Calu3 (cell line): ENCODE measurements around the gene RHOBTB3. TPM values are rescaled to one million over a fixed set of nuclear protein-coding genes. Genes with fewer than 3 reads are reported as not detected.

Experiments used
- BruUV-seq: library from RNA; stranded (reverse); fragments of 400-500 nt; replicated peaks from 2 replicates; lab custom pipeline; 2021; lab: Mats Ljungman, UMichigan
- CTCF ChIA-PET: fragments of 300-600 bp; sonication (Branson Sonifier 250); formaldehyde crosslinking; loops from one replicate; lab custom pipeline; 2022; ENCODE audit warnings: antibody characterized with exemption; lab: Charles Lee
- DNase-seq: peaks from one replicate; pipeline ENCODE4 v3.0.0; 2022
- H3K27ac Mint-ChIP-seq: one replicate; pipeline ENCODE4 v1.8.0; 2022; ENCODE audit warnings: mixed read lengths; ENCODE audit not compliant: unreplicated experiment
- H3K27me3 Mint-ChIP-seq: one replicate; pipeline ENCODE4 v1.8.0; 2022; ENCODE audit warnings: mixed read lengths; ENCODE audit not compliant: unreplicated experiment
- H3K36me3 Mint-ChIP-seq: one replicate; pipeline ENCODE4 v1.8.0; 2022; ENCODE audit warnings: mild to moderate bottlenecking, moderate library complexity, mixed read lengths; ENCODE audit not compliant: insufficient read depth, unreplicated experiment
- H3K4me1 Mint-ChIP-seq: one replicate; pipeline ENCODE4 v1.8.0; 2022; ENCODE audit warnings: mild to moderate bottlenecking, low read depth, mixed read lengths; ENCODE audit not compliant: unreplicated experiment
- H3K4me3 Mint-ChIP-seq: one replicate; pipeline ENCODE4 v1.8.0; 2022; ENCODE audit warnings: mild to moderate bottlenecking, low read depth, moderate library complexity, mixed read lengths; ENCODE audit not compliant: unreplicated experiment
- H3K9me3 Mint-ChIP-seq: one replicate; pipeline ENCODE4 v1.8.0; 2022; ENCODE audit warnings: low read depth, mixed read lengths; ENCODE audit not compliant: unreplicated experiment
- intact Hi-C: fragments of 100-400 bp; cut with micrococcal nuclease; formaldehyde crosslinking; loops from one replicate; pipeline ENCODE4 v1.10.0; 2022; ENCODE audit not compliant: unreplicated experiment
- total RNA-seq: library from RNA; stranded (reverse); gene quantifications from 2 replicates; pipeline ENCODE4 v1.2.3, GENCODE V29; 2022
- TF ChIP-seq, protein P1 (sequence below): fragments of 200-600 bp; IDR thresholded peaks from one replicate; pipeline ENCODE4 v1.8.0; 2022; ENCODE audit warnings: antibody characterized with exemption; ENCODE audit not compliant: unreplicated experiment

RHOBTB3 gene
- total RNA-seq, 1 experiment from 2014 or later: 41.1 TPM

DNA sequence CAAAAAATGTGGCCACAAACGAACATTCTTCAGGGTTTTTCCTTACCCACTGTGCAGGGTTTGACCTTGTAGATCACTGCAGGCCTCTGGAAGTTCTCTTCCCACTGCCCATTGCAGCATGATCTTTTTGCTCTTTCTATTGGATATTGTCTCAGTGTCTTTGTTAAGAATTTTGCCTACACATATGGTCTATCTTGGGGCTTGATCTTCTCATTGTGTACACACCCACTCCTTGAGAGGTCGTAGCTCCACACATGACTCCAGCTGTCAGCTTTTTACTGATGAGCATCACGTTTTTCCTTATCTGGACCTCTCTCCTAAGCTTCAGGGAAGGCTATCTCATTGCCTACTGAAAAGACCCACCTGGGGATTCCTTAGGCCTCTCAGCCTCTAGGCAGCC is 94.4 kb downstream of the RHOBTB3 start:
- no peak for DNase-seq
- H3K9me3 Mint-ChIP-seq: no peaks in the 10 kb centered on the region
- H3K36me3 Mint-ChIP-seq: peaks cover 22% of the 10 kb centered on the region
- CTCF ChIA-PET: no interaction called here
- no peaks in the 10 kb centered on the region for H3K27me3 Mint-ChIP-seq
- BruUV-seq: no TSS peak
- H3K4me1 Mint-ChIP-seq: peaks cover 43% of the 10 kb centered on the region
- no peak overlapping the region for H3K4me3 Mint-ChIP-seq
- intact Hi-C loops: no loop called here
- no peak overlapping the region for H3K27ac Mint-ChIP-seq
- TF ChIP-seq, protein P1, sequence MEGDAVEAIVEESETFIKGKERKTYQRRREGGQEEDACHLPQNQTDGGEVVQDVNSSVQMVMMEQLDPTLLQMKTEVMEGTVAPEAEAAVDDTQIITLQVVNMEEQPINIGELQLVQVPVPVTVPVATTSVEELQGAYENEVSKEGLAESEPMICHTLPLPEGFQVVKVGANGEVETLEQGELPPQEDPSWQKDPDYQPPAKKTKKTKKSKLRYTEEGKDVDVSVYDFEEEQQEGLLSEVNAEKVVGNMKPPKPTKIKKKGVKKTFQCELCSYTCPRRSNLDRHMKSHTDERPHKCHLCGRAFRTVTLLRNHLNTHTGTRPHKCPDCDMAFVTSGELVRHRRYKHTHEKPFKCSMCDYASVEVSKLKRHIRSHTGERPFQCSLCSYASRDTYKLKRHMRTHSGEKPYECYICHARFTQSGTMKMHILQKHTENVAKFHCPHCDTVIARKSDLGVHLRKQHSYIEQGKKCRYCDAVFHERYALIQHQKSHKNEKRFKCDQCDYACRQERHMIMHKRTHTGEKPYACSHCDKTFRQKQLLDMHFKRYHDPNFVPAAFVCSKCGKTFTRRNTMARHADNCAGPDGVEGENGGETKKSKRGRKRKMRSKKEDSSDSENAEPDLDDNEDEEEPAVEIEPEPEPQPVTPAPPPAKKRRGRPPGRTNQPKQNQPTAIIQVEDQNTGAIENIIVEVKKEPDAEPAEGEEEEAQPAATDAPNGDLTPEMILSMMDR: no peak

DNA sequence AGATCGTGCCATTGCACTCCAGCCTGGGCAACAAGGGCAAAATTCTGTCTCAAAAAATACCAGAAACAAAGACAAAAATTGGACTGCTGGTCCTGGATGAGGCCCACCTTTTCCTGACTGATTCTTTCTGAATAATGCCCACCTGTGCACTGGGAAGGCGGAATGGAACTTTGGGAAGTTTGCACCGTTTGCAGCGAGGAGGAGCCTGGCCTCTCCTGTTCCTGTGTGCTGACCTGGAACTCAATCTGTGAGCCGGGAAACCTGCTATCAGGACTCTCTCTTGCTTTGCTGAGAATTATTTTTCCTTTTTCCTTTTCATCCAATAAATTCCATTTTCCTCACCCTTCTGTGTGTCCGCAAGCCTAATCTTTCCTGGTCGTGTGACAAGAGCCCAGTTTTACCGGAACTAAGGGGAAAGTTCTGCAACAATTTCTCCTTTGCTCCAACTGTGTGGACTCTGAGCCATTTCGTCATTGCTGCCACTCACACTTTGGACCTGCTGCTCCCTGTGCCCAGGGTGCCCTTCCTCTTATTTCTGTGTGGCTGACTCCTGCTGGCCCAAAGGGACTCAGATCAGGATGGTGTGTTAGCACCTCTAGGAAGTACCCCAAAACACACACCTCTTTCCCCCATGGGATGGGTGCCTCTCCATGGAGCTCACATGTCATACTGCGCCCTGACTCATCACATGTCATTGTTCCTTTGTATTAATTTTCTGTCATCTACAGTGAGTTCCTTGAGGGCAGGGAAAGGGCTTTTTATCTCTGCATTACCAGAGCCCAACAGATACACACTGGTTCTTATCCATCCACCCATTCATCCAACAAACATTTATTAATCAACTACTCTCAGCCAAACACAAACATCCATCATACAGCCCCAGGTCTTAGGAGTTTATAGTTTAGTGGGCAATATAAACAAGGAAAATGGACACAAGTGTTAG is 96.1 kb downstream of the RHOBTB3 start:
- no peak for DNase-seq
- Mint-ChIP-seq H3K9me3 (no peaks in the 10 kb centered on the region), H3K27me3 (no peaks in the 10 kb centered on the region), H3K27ac (no peak overlapping the region), H3K36me3 (peaks cover 13% of the 10 kb centered on the region), H3K4me3 (no peak overlapping the region), H3K4me1 (peaks cover 35% of the 10 kb centered on the region)
- TF ChIP-seq, protein P1: no peak
- no TSS peak for BruUV-seq
- intact Hi-C loops: no loop called here
- CTCF ChIA-PET: interaction anchor here (1.6 kb wide), 1 partner anchor 8 kb away, joined by 4 read pairs; no protein-coding TSS in a partner anchor

DNA sequence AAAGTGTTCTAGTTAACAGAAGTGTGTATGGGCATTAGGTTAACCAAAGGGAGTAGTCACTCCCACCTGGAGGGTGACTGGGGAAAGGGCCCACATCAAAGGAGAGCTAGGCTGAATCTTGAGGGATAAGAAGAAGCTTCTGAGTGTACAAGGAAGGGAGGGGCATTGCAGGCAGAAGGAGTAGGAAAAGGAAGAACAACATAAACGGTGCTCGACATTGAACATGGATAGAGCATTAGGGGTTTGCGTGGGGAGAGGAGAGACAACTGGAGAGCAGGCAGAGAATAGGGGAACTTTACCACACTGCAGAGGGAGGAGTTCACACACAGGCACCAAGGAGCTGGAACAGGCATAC is 96.7 kb downstream of the RHOBTB3 start:
- DNase-seq: no peak
- Mint-ChIP-seq H3K27me3 (no peaks in the 10 kb centered on the region), H3K9me3 (no peaks in the 10 kb centered on the region), H3K36me3 (peaks cover 7% of the 10 kb centered on the region), H3K4me1 (peaks cover 39% of the 10 kb centered on the region), H3K4me3 (no peak overlapping the region), H3K27ac (no peak overlapping the region)
- TF ChIP-seq, protein P1: no peak
- BruUV-seq: no TSS peak
- CTCF ChIA-PET: interaction anchor here (1.1 to 1.6 kb wide), 2 partner anchors 8 to 13 kb away, joined by 3 to 4 read pairs; no protein-coding TSS in a partner anchor
- intact Hi-C loops: no loop called here

GRCh38 chr5:95830226-95830625 is 99.1 kb downstream of the RHOBTB3 start:
- H3K4me1 Mint-ChIP-seq: peaks cover 43% of the 10 kb centered on the region
- no peak overlapping the region for H3K4me3 Mint-ChIP-seq
- H3K36me3 Mint-ChIP-seq: peaks cover 11% of the 10 kb centered on the region
- no TSS peak for BruUV-seq
- intact Hi-C loops: no loop called here
- no peaks in the 10 kb centered on the region for H3K27me3 Mint-ChIP-seq
- TF ChIP-seq, protein P1: no peak
- H3K9me3 Mint-ChIP-seq: no peaks in the 10 kb centered on the region
- CTCF ChIA-PET: no interaction called here
- no peak overlapping the region for H3K27ac Mint-ChIP-seq
- DNase-seq: no peak
